SJCRH30 (cell line): Measurements from ENCODE around the gene TMX3. TPM values are rescaled to one million over a fixed set of nuclear protein-coding genes. Genes with fewer than 3 reads are reported as not detected.
A peak's percentile ranks its signal among the peaks of the same experiment; 100 is the strongest.

ENCODE experiments used
- DNase-seq, 2 experiments: peaks; one replicate each; pipeline ENCODE4 v3.0.0-alpha.2; 2015 to 2020
- H3K27ac ChIP-seq: fragments of 250-450 bp; sonication (Bioruptor Pico); 2 replicates; pipeline ENCODE4 v1.5.1; 2020; ENCODE audit warnings: mild to moderate bottlenecking, moderate library complexity
- H3K27me3 ChIP-seq: fragments of 250-450 bp; sonication (Bioruptor Pico); 2 replicates; pipeline ENCODE4 v1.5.1; 2020; ENCODE audit warnings: mild to moderate bottlenecking, moderate library complexity
- H3K36me3 ChIP-seq: fragments of 250-450 bp; sonication (Bioruptor Pico); 2 replicates; pipeline ENCODE4 v1.5.1; 2020; ENCODE audit warnings: mild to moderate bottlenecking, moderate library complexity
- H3K4me1 ChIP-seq: fragments of 250-450 bp; sonication (Bioruptor Pico); 2 replicates; pipeline ENCODE4 v1.5.1; 2020; ENCODE audit warnings: mild to moderate bottlenecking, moderate library complexity
- H3K4me3 ChIP-seq: fragments of 250-450 bp; sonication (Bioruptor Pico); 2 replicates; pipeline ENCODE4 v1.5.1; 2020; ENCODE audit warnings: mild to moderate bottlenecking, moderate library complexity
- H3K9me3 ChIP-seq: fragments of 250-450 bp; sonication (Bioruptor Pico); replicated peaks from 2 replicates; pipeline ENCODE4 v1.5.1; 2020; ENCODE audit warnings: mild to moderate bottlenecking, moderate library complexity
- total RNA-seq: library from RNA; depleted of rRNA; stranded (reverse); fragments of >200 nt; shearing (Covaris generic); gene quantifications from 2 replicates; pipeline ENCODE4 v1.2.3, GENCODE V29; 2014

TMX3 gene
- total RNA-seq, 1 experiment from 2014 or later: 43.6 TPM

DNA sequence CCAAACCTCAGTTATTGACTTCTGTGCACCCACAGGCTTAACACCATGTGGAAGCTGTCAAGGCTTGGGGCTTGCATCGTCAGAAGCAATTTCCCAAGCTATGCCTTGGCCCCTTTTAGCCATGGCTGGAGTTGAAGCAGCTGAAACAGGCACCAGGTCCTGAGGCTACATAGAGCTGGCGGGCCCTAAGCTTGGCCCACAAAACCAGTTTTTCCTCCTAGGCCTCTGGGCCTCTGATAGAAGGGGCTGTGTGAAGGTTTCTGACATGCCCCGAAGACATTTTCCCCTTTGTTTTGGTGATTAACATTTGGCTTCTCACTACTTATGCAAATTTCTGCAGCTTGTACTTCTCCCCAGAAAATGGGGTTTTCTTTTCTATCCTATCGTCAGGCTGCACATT is 9.1 kb upstream of the TMX3 start:
- no peaks in the 10 kb centered on the region for H3K27me3 ChIP-seq
- DNase-seq: no peak

DNA sequence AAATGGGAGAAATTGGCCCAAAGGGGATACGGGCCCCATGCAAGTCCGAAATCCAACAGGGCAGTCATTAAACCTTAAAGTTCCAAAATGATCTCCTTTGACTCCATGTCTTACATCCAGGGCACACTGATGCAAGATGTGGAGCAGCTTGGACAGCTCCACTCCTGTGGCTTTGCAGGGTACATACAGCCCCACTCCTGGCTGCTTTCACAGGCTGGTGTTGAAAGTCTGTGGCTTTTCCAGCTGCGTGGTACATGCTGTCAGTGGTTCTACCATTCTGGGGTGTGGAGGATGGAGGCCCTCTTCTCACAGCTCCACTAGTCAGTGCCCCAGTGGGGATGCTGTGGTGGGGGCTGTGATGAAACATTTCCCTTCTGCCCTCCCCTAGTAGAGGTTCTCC is 8.6 kb upstream of the TMX3 start:
- Histone ChIP-seq H3K36me3 (no peaks in the 10 kb centered on the region), H3K27ac (no peak overlapping the region), H3K27me3 (no peaks in the 10 kb centered on the region), H3K4me3 (no peak overlapping the region), H3K9me3 (no peaks in the 10 kb centered on the region), H3K4me1 (no peaks in the 10 kb centered on the region)
- DNase-seq: no peak

More for the DNA sequence above, 9.1 kb upstream of the TMX3 start:
- H3K27ac ChIP-seq: no peak overlapping the region
- H3K36me3 ChIP-seq: no peaks in the 10 kb centered on the region
- no peak overlapping the region for H3K4me3 ChIP-seq
- H3K9me3 ChIP-seq: no peaks in the 10 kb centered on the region
- H3K4me1 ChIP-seq: no peaks in the 10 kb centered on the region

DNA sequence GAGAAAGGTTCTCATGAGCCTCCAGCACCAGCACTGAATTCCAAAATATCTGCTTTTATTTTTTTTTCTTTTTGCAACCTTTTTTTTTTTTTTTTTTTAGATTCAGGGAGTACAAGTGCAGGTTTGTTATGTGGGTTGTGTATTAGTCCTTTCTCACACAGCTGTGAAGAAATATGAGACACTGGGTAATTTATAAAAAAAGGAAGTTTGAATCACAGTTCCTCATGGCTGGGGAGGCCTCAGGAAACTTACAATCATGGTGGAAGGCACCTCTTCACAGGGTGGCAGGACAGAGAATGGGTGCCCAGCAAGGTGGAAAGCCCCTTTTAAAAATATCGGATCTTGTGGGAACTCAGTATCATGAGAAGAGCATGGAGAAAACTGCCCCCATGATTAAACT is 7.9 kb upstream of the TMX3 start:
- no peaks in the 10 kb centered on the region for H3K4me1 ChIP-seq
- no peak overlapping the region for H3K4me3 ChIP-seq
- no peaks in the 10 kb centered on the region for H3K27me3 ChIP-seq
- H3K27ac ChIP-seq: no peak overlapping the region
- no peaks in the 10 kb centered on the region for H3K9me3 ChIP-seq
- no peak for DNase-seq
- H3K36me3 ChIP-seq: no peaks in the 10 kb centered on the region

DNA sequence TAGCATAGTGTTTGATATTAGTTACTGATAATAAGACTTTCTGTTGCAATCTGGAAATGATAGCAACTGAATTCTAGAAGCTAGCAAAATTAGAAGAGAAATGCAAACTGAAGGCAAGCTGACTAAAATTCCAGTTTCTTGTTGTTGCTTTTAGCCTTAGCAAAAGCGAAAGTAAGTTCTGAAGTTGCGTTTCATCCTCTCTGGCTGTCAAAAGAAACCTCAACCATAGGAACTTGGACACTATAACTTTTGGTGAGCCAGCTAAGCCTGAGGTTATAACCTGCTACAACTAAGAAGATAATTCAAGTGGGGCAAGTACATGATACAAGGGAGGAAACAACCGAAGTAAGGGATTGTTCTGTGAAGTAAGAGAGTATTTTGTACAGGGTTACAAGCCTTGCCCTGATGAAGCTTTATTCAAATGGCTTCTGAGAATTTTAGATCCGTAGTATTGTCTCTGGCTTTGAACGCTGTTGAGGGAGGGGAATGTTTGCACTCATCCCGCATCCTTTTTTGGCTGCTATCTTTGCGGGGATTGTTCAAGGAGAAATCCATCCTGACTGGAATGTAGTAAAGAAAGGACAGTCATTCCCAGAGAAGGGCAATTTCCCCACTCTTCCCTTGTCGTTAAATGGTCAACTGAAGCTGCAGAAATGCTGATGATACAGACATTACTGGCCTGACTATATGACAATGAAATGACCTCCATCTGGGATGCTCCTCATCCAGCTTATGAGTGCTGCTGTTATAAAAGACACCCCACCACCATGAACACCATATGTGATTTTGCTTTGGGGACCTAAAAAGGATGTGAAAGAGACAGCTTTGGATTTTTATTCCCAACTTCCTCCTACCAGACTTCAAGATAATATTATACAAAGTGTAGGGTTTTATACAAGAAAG is 7.0 kb upstream of the TMX3 start:
- Histone ChIP-seq H3K4me1 (no peaks in the 10 kb centered on the region), H3K9me3 (no peaks in the 10 kb centered on the region), H3K36me3 (no peaks in the 10 kb centered on the region), H3K27me3 (no peaks in the 10 kb centered on the region), H3K27ac (no peak overlapping the region), H3K4me3 (no peak overlapping the region)
- no peak for DNase-seq

DNA sequence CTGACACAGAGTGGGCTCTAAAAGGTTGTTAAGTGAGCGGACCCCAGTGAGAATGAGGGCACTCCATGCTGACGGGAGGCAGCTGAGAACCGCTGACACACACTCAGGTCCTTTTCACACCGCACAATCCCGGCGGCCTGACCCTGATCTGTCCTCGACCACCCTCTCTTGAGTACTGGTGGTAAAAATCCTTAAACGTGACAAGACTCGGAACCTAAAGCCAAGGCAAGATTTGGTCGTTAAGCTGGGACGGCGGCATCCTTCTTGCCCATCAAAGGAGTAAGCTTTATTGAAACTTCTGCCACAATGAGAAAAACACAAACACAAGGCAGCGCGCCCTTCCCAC is 569 bp downstream of the TMX3 start:
- H3K4me1 ChIP-seq: no peaks in the 10 kb centered on the region
- H3K4me3 ChIP-seq: peak overlapping the region; percentile 90
- peaks cover 26% of the 10 kb centered on the region; the same call in 1 of the 2 replicates for H3K36me3 ChIP-seq
- H3K27ac ChIP-seq: peak overlapping the region; percentile 75
- H3K9me3 ChIP-seq: no peaks in the 10 kb centered on the region
- H3K27me3 ChIP-seq: no peaks in the 10 kb centered on the region
- DNase-seq: peak; percentile 10 to 40

DNA sequence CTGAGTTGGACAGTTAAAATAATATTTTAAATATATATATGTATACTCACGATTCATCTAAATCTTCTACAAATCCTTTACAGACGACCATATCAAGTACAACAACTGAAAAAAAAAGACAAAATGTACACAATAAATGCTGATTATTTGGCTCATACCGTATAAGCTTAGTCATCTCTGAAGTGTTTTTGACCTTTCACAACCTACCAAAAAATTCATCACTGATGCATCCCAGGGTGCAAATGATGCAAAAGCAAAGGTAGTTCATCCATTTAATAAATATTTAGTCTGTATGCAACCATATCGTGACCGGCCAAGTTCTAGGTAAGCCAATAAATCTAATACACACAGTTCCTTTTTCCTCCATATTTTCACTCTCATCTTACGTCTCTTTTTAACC is 1.1 kb downstream of the TMX3 start:
- H3K27ac ChIP-seq: peak overlapping the region; percentile 75
- peak overlapping the region; percentile 90 for H3K4me3 ChIP-seq
- H3K36me3 ChIP-seq: peaks cover 30% of the 10 kb centered on the region; the same call in 1 of the 2 replicates
- DNase-seq: no peak
- H3K27me3 ChIP-seq: no peaks in the 10 kb centered on the region
- H3K4me1 ChIP-seq: no peaks in the 10 kb centered on the region
- no peaks in the 10 kb centered on the region for H3K9me3 ChIP-seq

DNA sequence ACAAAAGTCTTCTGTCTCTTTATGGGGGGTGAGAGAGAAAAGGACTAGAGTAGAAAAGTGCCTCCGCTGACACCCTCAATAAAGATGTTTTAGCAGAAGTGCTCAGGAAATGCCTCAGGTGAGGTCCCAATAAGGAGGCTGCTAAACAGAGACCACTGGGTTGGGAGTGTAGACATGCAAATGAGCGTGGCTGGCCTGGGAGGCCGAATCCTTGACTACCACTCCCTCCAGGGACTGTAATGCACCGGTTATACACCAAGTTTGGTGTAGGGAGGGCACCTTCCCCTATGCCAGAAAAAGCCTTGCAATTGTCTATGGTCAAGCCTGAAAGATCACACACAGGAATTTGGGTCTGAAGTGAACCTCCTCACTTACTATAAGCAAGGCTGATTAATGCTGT is 1.8 kb downstream of the TMX3 start:
- H3K36me3 ChIP-seq: peaks cover 37% of the 10 kb centered on the region; the same call in 1 of the 2 replicates
- no peaks in the 10 kb centered on the region for H3K4me1 ChIP-seq
- no peaks in the 10 kb centered on the region for H3K9me3 ChIP-seq
- no peak overlapping the region for H3K4me3 ChIP-seq
- DNase-seq: no peak
- H3K27ac ChIP-seq: no peak overlapping the region
- no peaks in the 10 kb centered on the region for H3K27me3 ChIP-seq

DNA sequence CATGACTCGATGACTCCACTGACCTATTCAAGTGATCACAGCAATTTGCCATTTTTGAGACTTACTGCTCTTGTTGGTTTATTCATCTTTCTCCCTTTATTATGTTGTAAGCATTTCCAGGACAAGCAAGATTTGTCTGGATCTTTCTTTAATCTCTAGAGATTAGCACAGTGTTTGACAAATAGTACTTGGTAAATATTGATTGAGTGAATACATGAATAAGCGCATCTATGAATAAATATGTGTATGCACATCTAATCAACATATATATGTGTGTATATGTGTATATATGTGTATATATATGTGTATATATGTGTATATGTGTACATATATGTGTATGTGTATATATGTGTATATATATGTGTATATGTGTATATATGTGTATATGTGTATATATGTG is 7.3 kb downstream of the TMX3 start:
- H3K4me1 ChIP-seq: no peaks in the 10 kb centered on the region
- no peaks in the 10 kb centered on the region for H3K9me3 ChIP-seq
- DNase-seq: no peak
- H3K36me3 ChIP-seq: peaks cover 41% of the 10 kb centered on the region; the same call in 1 of the 2 replicates
- H3K4me3 ChIP-seq: no peak overlapping the region
- H3K27me3 ChIP-seq: no peaks in the 10 kb centered on the region
- no peak overlapping the region for H3K27ac ChIP-seq

DNA sequence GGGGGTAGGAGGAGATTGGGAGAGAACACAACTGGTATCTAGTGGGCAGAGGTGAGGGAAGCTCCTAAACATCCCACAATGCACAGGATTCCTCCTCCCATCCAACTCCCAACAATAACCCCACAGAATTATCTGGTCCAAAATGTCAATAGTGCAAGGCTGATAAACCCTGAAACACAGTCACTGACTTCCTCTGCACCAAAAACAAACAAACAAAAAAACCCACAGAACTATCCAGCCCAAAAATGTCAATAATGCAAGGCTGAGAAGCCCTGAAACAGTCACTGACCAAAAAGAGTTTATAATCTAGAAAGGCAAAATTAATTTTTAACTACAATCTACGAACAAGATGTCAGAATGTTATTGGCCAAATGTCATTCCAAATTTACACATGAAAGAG is 9.8 kb downstream of the TMX3 start:
- no peak overlapping the region for H3K27ac ChIP-seq
- H3K36me3 ChIP-seq: peaks cover 28% of the 10 kb centered on the region; the same call in 1 of the 2 replicates
- no peaks in the 10 kb centered on the region for H3K9me3 ChIP-seq
- no peak overlapping the region for H3K4me3 ChIP-seq
- H3K27me3 ChIP-seq: no peaks in the 10 kb centered on the region
- no peaks in the 10 kb centered on the region for H3K4me1 ChIP-seq
- no peak for DNase-seq

DNA sequence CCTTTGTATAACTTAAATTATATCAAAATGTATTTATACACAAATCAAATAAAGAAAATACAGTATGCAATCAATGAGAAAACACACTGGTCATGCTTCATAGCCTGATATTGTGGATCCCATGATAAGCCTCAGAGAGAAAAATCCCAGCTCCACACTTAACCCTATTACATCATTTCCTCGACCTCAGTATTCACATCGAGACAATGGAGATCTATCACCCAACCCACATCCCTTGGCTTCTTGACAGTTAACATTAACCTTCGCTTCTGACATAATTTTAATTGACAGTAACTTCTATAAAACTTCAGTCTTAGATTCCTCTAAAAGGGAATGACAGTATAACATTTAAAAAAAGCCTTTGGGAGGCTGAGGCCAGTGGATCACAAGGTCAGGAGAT is 11.6 kb downstream of the TMX3 start:
- Histone ChIP-seq H3K36me3 (peaks cover 13% of the 10 kb centered on the region; the same call in 1 of the 2 replicates), H3K9me3 (no peaks in the 10 kb centered on the region), H3K27ac (no peak overlapping the region), H3K4me3 (no peak overlapping the region), H3K27me3 (no peaks in the 10 kb centered on the region), H3K4me1 (no peaks in the 10 kb centered on the region)
- no peak for DNase-seq

DNA sequence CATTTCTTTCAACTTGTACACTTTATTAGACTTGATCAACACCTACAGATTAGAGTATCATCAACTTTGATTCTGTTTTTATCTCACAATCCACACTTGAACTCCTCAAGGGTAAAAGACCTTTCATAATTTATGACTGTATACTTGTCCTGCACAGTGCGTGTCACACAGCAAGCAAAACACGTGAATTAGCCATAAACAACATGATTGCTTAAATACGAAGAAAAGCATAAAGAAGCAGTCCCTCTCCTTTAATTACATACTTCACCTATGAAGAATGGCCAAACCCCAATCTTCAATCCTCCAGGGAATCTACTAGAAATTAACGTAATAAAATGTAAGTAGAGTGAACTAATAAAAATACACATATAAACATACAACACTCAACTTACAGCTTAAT is 13.6 kb downstream of the TMX3 start:
- no peak for DNase-seq
- no peak overlapping the region for H3K4me3 ChIP-seq
- H3K36me3 ChIP-seq: peaks cover 24% of the 10 kb centered on the region
- H3K27me3 ChIP-seq: no peaks in the 10 kb centered on the region
- H3K27ac ChIP-seq: no peak overlapping the region
- H3K4me1 ChIP-seq: no peaks in the 10 kb centered on the region
- no peaks in the 10 kb centered on the region for H3K9me3 ChIP-seq

DNA sequence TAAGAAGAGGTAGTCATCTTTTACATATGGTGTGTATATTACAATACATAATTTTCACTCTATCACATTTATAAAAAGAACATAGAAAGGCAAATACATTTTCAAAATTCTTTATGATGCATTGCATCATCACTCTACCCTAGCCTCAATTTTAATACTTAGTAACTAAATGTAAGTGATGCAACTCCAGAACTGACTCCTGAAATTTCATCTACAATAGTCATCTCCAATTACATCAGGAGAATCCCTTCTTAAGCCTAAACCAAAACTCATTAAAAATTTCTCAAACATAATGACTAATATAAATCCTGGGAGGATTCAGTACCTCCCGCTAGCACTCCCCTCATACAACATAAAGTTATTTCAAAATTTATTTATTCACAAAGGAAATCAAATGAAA is 15.9 kb downstream of the TMX3 start:
- DNase-seq: no peak
- H3K4me1 ChIP-seq: no peaks in the 10 kb centered on the region
- H3K4me3 ChIP-seq: no peak overlapping the region
- no peaks in the 10 kb centered on the region for H3K9me3 ChIP-seq
- peaks cover 34% of the 10 kb centered on the region for H3K36me3 ChIP-seq
- H3K27ac ChIP-seq: no peak overlapping the region
- H3K27me3 ChIP-seq: no peaks in the 10 kb centered on the region

DNA sequence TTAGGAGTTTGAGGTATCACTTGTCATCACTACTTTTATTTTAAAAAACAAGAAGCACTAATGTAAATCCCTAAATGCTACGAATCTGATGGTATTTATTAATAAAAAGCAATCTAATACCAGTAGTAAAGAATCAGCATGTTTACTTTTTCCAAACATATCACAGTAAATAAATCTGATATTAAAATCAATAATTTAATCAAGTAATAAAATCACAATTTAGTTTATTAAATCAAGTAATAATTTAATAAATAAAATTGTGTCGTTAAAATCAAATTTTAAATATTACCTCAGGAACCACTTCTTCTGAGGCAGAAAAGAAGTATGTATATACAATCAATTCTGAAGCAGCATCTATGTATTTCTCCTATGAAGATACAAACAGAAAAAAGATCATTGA is 18.0 kb downstream of the TMX3 start:
- Histone ChIP-seq H3K4me1 (no peaks in the 10 kb centered on the region), H3K27me3 (no peaks in the 10 kb centered on the region), H3K27ac (no peak overlapping the region), H3K36me3 (peaks cover 35% of the 10 kb centered on the region), H3K9me3 (no peaks in the 10 kb centered on the region), H3K4me3 (no peak overlapping the region)
- DNase-seq: no peak

DNA sequence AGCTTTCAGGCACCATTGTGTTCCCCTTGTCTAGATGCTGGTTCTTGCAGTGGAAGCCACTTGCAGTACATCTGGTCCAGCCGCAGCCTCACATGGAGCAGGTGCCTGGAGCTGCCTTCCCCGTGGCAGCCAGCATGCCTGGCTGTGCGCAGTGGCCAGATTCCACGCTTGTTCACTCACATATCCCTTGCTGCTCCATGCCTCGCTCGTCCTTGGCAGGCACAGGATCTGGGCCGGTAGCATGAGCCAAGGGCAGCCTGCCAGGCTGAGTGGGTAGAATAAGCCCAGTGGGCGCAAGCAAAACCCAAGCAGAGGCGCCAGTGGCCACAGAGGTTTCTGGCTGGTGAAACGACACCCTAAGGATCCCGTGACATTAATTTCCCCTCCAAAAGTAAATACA is 20.6 kb downstream of the TMX3 start:
- Histone ChIP-seq H3K27me3 (no peaks in the 10 kb centered on the region), H3K27ac (no peak overlapping the region), H3K36me3 (peaks cover 38% of the 10 kb centered on the region), H3K4me1 (no peaks in the 10 kb centered on the region), H3K4me3 (no peak overlapping the region), H3K9me3 (no peaks in the 10 kb centered on the region)
- no peak for DNase-seq

DNA sequence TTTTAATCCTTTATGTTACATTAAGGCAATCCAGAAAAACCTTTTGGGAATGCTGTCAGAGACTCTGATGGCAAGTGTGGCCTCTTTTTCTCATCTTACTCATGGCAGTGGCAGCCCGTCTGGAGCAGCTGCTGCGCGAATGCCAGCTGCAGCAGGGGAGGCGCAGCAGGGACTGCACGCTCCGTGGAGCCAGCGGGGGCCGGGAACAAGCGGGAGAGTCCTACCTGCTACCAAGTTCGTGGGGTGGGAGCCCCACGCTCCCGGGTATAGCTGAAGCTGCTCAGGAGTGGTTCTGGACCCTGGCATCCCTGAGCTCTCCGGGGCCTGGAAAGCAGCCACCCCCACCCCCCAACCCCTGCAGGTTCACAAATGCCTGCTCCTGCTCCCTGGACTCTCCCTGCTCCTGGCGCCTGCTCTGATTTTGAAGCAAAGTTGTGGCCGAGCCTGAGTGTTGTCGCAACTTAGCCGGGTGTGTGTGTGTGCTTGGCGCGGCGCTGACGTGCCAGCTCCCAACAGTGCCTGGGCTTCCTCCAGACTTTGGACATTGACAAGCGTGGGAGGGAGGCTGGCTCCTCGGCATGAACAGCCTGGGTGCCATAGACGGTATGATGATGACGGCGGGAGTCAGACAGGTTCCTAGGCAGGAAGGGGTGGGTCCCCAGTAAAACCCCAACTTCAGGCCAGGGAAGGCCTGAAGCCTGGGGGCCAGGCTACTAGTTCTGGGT is 21.7 kb downstream of the TMX3 start:
- DNase-seq: no peak
- no peaks in the 10 kb centered on the region for H3K27me3 ChIP-seq
- peaks cover 38% of the 10 kb centered on the region for H3K36me3 ChIP-seq
- H3K27ac ChIP-seq: no peak overlapping the region
- H3K4me1 ChIP-seq: no peaks in the 10 kb centered on the region
- no peak overlapping the region for H3K4me3 ChIP-seq
- no peaks in the 10 kb centered on the region for H3K9me3 ChIP-seq
